Osteoblast (primary cell): Measurements from ENCODE around the gene GRK3. TPM values are rescaled to one million over a fixed set of nuclear protein-coding genes. Genes with fewer than 3 reads are reported as not detected.

Experiments used
- DNase-seq: peaks from one replicate; pipeline ENCODE4 v3.0.0; 2011; ENCODE audit warnings: low spot score, mixed read lengths; ENCODE audit not compliant: insufficient read length; ENCODE audit errors: missing footprints
- H2AFZ ChIP-seq: 2 replicates; pipeline ENCODE4 v1.6.0; 2011; ENCODE audit warnings: mild to moderate bottlenecking, low read length
- H3K27ac ChIP-seq: 2 replicates; pipeline ENCODE4 v1.5.1; 2011; ENCODE audit warnings: mild to moderate bottlenecking, low read depth, low read length, moderate library complexity
- H3K27me3 ChIP-seq: 2 replicates; pipeline ENCODE4 v1.6.0; 2012; ENCODE audit warnings: mild to moderate bottlenecking, control low read depth, inconsistent platforms, low read length, moderate library complexity; ENCODE audit not compliant: insufficient read depth
- H3K36me3 ChIP-seq: 2 replicates; pipeline ENCODE4 v1.5.1; 2011; ENCODE audit warnings: mild to moderate bottlenecking, low read length, control low read depth, moderate library complexity; ENCODE audit not compliant: insufficient read depth
- H3K4me1 ChIP-seq: 2 replicates; pipeline ENCODE4 v1.5.1; 2011; ENCODE audit warnings: mild to moderate bottlenecking, low read length, control low read depth, moderate library complexity; ENCODE audit not compliant: insufficient read depth
- H3K4me2 ChIP-seq: 2 replicates; pipeline ENCODE4 v1.6.0; 2011; ENCODE audit warnings: mild to moderate bottlenecking, low read length; ENCODE audit not compliant: insufficient read depth
- H3K4me3 ChIP-seq: fragments of 200-600 bp; sonication (generic); 3 replicates; pipeline ENCODE4 v1.5.1; 2012; ENCODE audit warnings: mild to moderate bottlenecking, low read length, inconsistent platforms; ENCODE audit not compliant: insufficient read depth
- H3K79me2 ChIP-seq: 2 replicates; pipeline ENCODE4 v1.6.0; 2012; ENCODE audit warnings: mild to moderate bottlenecking, low read length, control low read depth, inconsistent platforms; ENCODE audit not compliant: insufficient read depth
- H3K9me3 ChIP-seq: 2 replicates; pipeline ENCODE4 v1.5.1; 2011; ENCODE audit warnings: low read depth, low read length, control low read depth
- H4K20me1 ChIP-seq: 2 replicates; pipeline ENCODE4 v1.6.0; 2012; ENCODE audit warnings: mild to moderate bottlenecking, low read length, control low read depth; ENCODE audit not compliant: insufficient read depth
- total RNA-seq: library from RNA; depleted of rRNA; stranded (reverse); fragments of >200 nt; gene quantifications from 2 replicates; pipeline ENCODE4 v1.2.3, GENCODE V29; 2012
- TF ChIP-seq, protein P1 (sequence below): IDR thresholded peaks from 2 replicates; pipeline ENCODE4 v1.5.1; 2011; ENCODE audit warnings: mild to moderate bottlenecking, low read depth, low read length, moderate library complexity; ENCODE audit errors: extremely low read depth

Gene GRK3
- total RNA-seq, 1 donor, result 1.8 TPM

DNA sequence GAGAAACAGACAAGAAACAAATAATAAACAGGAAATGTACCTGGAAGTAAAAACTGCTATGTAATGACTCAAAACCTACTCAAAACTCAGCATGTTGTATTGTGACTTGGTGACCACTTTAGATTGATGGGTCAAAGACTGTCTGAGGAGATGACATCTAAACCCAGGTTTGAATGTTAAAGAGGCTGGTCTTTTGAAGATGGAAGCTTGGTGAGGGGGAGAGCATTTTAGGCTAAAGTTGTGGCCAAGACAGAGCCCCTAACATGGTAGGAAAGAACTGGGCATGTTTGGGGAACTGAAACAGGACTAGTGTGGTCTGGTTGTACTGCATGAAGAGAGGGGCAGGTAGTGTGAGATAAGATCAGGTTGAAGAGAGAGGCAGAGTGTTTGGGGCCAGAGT is 92.2 kb downstream of the GRK3 start:
- H3K9me3 ChIP-seq, result no peaks in the 10 kb centered on the region

DNA sequence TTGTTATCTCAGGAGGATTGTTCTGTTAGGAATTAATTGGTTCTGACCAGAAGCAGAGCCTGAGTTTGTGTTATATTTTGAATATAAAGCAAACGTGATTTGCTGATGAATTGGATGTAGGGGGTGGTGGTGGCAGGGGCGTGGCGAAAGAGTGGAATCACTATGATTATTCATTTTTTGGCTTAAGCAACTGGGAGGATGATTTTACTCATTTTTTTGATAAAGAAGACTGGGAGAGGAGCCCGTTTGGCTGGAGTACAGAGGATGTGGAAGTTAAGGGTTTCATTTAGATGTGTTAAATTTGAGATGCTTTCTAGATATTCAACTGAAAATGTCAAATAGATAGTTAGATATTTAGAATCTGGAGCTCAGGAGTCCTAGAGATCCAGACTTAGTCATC is 94.2 kb downstream of the GRK3 start:
- no peak for DNase-seq
- TF ChIP-seq, protein P1, sequence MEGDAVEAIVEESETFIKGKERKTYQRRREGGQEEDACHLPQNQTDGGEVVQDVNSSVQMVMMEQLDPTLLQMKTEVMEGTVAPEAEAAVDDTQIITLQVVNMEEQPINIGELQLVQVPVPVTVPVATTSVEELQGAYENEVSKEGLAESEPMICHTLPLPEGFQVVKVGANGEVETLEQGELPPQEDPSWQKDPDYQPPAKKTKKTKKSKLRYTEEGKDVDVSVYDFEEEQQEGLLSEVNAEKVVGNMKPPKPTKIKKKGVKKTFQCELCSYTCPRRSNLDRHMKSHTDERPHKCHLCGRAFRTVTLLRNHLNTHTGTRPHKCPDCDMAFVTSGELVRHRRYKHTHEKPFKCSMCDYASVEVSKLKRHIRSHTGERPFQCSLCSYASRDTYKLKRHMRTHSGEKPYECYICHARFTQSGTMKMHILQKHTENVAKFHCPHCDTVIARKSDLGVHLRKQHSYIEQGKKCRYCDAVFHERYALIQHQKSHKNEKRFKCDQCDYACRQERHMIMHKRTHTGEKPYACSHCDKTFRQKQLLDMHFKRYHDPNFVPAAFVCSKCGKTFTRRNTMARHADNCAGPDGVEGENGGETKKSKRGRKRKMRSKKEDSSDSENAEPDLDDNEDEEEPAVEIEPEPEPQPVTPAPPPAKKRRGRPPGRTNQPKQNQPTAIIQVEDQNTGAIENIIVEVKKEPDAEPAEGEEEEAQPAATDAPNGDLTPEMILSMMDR, result no peak
- no peak overlapping the region for H2AFZ ChIP-seq
- no peaks in the 10 kb centered on the region for H3K36me3 ChIP-seq
- H3K4me3 ChIP-seq, result no peak overlapping the region
- H4K20me1 ChIP-seq, result no peaks in the 10 kb centered on the region
- H3K9me3 ChIP-seq, result no peaks in the 10 kb centered on the region
- no peaks in the 10 kb centered on the region for H3K4me1 ChIP-seq
- H3K79me2 ChIP-seq, result no peaks in the 10 kb centered on the region
- no peaks in the 10 kb centered on the region for H3K27me3 ChIP-seq
- H3K27ac ChIP-seq, result no peak overlapping the region
- H3K4me2 ChIP-seq, result no peak overlapping the region

More for the DNA sequence above, 92.2 kb downstream of the GRK3 start:
- Histone ChIP-seq H3K4me2 (no peak overlapping the region), H3K36me3 (no peaks in the 10 kb centered on the region), H3K27ac (no peak overlapping the region), H3K4me1 (no peaks in the 10 kb centered on the region), H4K20me1 (no peaks in the 10 kb centered on the region), H3K79me2 (no peaks in the 10 kb centered on the region), H3K27me3 (no peaks in the 10 kb centered on the region), H3K4me3 (no peak overlapping the region), H2AFZ (no peak overlapping the region)
- TF ChIP-seq, protein P1, result no peak
- no peak for DNase-seq

DNA sequence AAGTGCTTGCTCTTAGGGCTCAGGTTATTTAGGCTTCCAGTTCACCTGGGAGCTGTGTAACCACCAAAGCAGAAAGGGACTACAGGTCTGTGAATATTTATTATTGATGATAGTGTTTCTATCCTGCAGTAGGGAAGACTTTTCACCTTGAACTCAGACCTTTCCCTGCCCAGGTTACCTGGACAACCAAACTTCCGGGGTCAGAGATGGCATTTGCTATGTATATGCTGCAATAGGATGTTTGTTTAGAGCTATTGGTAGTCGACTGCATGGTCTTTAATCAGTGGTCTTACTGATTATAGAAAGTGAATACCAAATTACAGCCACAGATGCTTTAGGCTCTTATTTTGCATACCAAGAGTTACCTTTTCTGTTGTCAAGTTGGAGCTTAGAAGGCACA is 94.9 kb downstream of the GRK3 start:
- no peak for DNase-seq
- H3K4me2 ChIP-seq, result no peak overlapping the region
- TF ChIP-seq, protein P1, result no peak

DNA sequence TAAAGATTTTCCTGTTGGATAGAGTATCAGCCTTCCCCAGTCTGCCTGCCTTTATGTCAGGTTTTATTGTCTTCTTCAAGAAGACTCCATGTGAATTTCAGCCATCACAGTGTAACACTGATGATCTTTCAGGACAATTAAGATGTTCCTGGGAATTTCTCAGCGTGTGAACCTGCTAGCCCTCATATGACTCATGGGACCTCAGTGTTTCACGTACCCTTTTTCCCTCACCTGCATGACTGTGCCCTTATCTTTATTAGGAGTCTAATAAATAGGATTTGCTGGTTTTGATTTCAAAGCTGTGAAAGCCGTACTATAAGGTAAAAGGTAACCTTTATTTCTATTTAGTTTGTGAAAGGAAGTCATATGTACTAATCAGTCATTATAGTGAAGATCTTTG is 95.9 kb downstream of the GRK3 start:
- Histone ChIP-seq H3K79me2 (no peaks in the 10 kb centered on the region), H4K20me1 (no peaks in the 10 kb centered on the region), H3K9me3 (no peaks in the 10 kb centered on the region), H2AFZ (no peak overlapping the region), H3K4me2 (no peak overlapping the region), H3K4me3 (no peak overlapping the region), H3K36me3 (no peaks in the 10 kb centered on the region), H3K4me1 (no peaks in the 10 kb centered on the region), H3K27me3 (no peaks in the 10 kb centered on the region), H3K27ac (no peak overlapping the region)
- TF ChIP-seq, protein P1, result no peak
- DNase-seq, result no peak

More for the DNA sequence above, 94.9 kb downstream of the GRK3 start:
- Histone ChIP-seq H3K36me3 (no peaks in the 10 kb centered on the region), H3K79me2 (no peaks in the 10 kb centered on the region), H4K20me1 (no peaks in the 10 kb centered on the region), H2AFZ (no peak overlapping the region), H3K27ac (no peak overlapping the region), H3K27me3 (no peaks in the 10 kb centered on the region), H3K4me3 (no peak overlapping the region), H3K9me3 (no peaks in the 10 kb centered on the region), H3K4me1 (no peaks in the 10 kb centered on the region)
